Ishikawa (cell line): ENCODE measurements around the gene MAP3K20.

ENCODE experiments used
- CEBPB ChIP-seq: IDR thresholded peaks from 2 replicates; pipeline ENCODE4 v1.6.1; 2012
- CREB1 ChIP-seq: IDR thresholded peaks from 2 replicates; pipeline ENCODE4 v1.6.1; 2012; ENCODE audit warnings: low read depth
- EGR1 ChIP-seq: IDR thresholded peaks from 2 replicates; pipeline ENCODE4 v1.6.1; 2012
- EP300 ChIP-seq: IDR thresholded peaks from 2 replicates; pipeline ENCODE4 v1.6.1; 2012; ENCODE audit warnings: borderline replicate concordance
- FOXM1 ChIP-seq: IDR thresholded peaks from 2 replicates; pipeline ENCODE4 v1.6.1; 2012; ENCODE audit warnings: low read depth, borderline replicate concordance
- NFIC ChIP-seq: IDR thresholded peaks from 2 replicates; pipeline ENCODE4 v1.6.1; 2012
- RAD21 ChIP-seq: IDR thresholded peaks from 2 replicates; pipeline ENCODE4 v1.6.1; 2012; ENCODE audit warnings: low read depth
- TAF1 ChIP-seq: IDR thresholded peaks from 2 replicates; pipeline ENCODE4 v1.6.1; 2012; ENCODE audit warnings: low read depth, mild to moderate bottlenecking
- TCF12 ChIP-seq: IDR thresholded peaks from 2 replicates; pipeline ENCODE4 v1.6.1; 2012; ENCODE audit warnings: low read depth
- TEAD4 ChIP-seq: IDR thresholded peaks from 2 replicates; pipeline ENCODE4 v1.6.1; 2012
- YY1 ChIP-seq: IDR thresholded peaks from 2 replicates; pipeline ENCODE4 v1.6.1; 2012; ENCODE audit warnings: low read depth
- ZBTB7A ChIP-seq: IDR thresholded peaks from 2 replicates; pipeline ENCODE4 v1.6.1; 2012; ENCODE audit warnings: low read depth
- TF ChIP-seq, protein P1 (sequence below): IDR thresholded peaks from 2 replicates; pipeline ENCODE4 v1.6.1; 2012
- TF ChIP-seq, protein P2 (sequence below): IDR thresholded peaks from 2 replicates; pipeline ENCODE4 v1.6.1; 2012; ENCODE audit warnings: low read depth, mild to moderate bottlenecking
- TF ChIP-seq, protein P3 (sequence below): IDR thresholded peaks from 2 replicates; pipeline ENCODE4 v1.6.1; 2012

Gene MAP3K20

DNA sequence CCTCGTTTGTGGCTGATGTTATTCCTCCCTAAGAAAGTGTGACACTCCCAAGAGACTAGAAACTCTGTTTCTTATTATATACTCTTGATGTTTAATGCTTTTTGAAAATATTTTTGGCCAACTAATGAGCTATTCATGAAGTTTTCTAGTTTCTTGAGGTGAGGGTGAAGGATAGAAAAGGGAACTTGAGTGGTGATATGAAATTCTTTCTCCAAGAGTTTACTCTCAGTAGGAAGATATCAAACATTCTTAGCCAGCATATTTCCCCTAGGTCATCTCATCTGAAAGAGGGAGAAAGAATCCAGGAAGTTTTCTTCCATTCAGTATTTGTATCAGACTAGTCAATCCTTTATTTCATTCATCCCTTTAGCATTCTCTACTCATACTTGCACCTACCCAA is 95.7 kb downstream of the MAP3K20 start:
- TF ChIP-seq, protein P1, sequence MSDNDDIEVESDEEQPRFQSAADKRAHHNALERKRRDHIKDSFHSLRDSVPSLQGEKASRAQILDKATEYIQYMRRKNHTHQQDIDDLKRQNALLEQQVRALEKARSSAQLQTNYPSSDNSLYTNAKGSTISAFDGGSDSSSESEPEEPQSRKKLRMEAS: no peak
- TF ChIP-seq, protein P2, sequence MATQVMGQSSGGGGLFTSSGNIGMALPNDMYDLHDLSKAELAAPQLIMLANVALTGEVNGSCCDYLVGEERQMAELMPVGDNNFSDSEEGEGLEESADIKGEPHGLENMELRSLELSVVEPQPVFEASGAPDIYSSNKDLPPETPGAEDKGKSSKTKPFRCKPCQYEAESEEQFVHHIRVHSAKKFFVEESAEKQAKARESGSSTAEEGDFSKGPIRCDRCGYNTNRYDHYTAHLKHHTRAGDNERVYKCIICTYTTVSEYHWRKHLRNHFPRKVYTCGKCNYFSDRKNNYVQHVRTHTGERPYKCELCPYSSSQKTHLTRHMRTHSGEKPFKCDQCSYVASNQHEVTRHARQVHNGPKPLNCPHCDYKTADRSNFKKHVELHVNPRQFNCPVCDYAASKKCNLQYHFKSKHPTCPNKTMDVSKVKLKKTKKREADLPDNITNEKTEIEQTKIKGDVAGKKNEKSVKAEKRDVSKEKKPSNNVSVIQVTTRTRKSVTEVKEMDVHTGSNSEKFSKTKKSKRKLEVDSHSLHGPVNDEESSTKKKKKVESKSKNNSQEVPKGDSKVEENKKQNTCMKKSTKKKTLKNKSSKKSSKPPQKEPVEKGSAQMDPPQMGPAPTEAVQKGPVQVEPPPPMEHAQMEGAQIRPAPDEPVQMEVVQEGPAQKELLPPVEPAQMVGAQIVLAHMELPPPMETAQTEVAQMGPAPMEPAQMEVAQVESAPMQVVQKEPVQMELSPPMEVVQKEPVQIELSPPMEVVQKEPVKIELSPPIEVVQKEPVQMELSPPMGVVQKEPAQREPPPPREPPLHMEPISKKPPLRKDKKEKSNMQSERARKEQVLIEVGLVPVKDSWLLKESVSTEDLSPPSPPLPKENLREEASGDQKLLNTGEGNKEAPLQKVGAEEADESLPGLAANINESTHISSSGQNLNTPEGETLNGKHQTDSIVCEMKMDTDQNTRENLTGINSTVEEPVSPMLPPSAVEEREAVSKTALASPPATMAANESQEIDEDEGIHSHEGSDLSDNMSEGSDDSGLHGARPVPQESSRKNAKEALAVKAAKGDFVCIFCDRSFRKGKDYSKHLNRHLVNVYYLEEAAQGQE: no peak
- TF ChIP-seq FOXM1: no peak
- no peak for TF ChIP-seq RAD21
- TF ChIP-seq NFIC: no peak
- no peak for TF ChIP-seq CEBPB
- TF ChIP-seq, protein P3, sequence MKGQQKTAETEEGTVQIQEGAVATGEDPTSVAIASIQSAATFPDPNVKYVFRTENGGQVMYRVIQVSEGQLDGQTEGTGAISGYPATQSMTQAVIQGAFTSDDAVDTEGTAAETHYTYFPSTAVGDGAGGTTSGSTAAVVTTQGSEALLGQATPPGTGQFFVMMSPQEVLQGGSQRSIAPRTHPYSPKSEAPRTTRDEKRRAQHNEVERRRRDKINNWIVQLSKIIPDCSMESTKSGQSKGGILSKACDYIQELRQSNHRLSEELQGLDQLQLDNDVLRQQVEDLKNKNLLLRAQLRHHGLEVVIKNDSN: no peak

DNA sequence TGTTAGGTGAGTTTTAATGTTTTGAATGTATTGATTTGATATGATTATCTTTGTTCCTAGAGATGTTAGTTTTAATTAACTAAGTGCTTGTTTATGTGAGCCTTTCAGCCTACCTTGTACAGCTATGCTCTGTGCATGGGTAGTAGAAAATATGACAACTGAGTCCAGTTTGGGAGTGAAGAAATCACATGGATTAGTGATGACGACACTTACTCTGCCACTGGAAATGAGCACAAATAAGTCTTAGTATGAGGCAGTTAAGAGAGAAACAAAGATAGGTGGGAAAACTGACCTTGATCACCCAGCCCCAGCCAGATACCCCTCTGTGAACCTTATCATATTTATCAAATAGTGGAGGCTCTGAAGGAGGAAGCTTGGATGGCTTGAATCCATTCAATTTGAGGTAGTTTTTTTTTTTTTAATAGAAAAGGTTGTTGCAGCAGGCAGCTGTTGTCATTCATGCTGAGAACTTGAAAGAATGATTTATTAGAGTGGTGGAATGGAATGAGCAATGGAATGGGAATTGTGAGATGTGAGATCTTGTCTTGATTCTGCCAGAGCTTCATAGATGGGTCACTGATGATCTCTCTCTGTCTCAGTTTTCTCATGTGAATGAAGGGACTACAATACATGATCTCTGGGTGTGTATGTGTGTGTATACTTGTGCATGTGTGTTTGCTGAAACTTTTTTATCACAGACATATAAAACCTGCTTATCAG is 96.4 kb downstream of the MAP3K20 start:
- no peak for TF ChIP-seq TAF1
- TF ChIP-seq, protein P2: no peak
- TF ChIP-seq FOXM1: no peak
- no peak for TF ChIP-seq YY1
- no peak for TF ChIP-seq CEBPB
- TF ChIP-seq, protein P1: no peak
- TF ChIP-seq NFIC: no peak
- TF ChIP-seq ZBTB7A: no peak
- TF ChIP-seq TCF12: no peak

DNA sequence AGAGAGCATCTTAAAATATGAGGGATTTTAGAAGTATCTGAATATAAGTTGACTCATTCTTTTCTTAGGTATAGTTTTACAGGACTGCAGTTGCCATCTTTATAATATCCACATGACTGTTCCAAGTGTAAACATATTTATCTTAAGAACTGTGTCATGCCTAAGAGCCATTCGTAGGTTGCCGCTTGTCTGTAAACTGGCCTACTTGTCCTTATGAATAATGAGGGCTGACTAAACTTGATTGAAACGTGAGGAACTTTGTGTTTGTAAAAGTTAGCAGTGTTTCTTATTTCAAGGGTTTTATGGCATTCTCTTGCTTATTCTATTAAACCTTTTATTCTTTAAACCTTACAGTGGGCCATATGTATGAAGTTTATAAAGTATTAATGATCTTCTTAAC is 99.6 kb downstream of the MAP3K20 start:
- TF ChIP-seq RAD21 (no peak), TEAD4 (no peak), CREB1 (no peak), NFIC (no peak)

DNA sequence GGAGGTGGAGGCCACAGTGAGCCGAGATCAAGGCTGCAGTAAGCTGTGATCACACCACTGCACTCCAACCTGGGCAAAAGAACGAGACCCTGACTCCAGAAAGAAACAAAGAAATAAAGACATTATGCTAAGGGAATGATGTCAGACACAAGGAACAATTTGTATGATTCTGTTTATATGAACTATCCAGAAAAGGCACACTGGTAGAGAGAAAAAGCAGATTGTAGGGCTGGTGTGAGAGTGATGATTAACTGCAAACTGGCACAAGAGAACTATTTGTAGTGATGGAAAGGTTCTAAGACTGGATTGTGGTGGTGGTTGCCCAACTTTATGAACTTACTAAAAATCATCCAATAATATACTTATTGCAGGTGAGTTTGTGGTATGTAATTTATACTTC is 106.3 kb downstream of the MAP3K20 start:
- TF ChIP-seq CEBPB (no peak), TCF12 (no peak)
- TF ChIP-seq, protein P1: no peak

DNA sequence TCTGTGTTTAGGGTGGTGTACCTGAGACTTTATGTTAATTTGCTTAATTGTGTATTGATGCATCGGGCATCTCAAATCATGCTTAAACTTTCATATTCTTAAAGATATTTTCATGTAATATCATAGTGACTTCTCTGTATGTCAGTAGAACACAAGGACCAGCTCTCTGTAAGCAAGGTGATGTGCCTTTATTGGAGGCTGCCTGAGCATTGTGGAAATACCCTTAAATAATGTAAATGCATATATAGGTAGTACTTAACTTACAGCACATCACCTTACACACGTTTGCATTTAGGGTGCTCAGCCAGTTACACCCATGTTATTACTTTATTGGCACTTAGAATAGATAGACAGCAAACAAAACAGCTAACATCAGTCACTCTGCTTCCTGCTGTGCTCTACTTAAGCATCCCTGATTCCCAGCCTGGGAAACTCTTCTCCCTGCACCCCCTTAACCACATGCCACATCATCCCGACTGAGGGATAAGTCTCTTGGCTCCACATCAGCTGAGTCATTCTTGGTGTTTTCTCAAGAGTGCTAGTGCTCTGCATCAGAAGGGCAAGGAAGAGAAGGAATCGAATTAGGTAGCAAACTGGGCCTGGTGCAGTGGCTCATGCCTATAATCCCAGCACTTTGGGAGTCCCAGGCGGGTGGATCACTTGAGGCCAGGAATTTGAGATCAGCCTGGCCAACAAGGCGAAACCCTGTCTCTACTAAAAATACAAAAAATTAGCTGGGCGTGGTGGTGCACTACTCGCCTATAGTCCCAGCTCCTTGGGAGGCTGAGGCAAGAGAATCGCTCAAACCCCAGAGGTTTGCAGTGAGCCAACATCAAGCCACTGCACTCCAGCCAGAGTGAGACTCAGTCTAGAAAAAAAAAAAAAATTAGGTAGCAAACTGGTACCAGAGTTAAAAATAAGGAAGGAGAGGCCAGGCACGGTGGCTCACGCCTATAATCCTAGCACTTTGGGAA is 108.7 kb downstream of the MAP3K20 start:
- TF ChIP-seq TCF12 (no peak), RAD21 (no peak), NFIC (no peak), EP300 (no peak), EGR1 (no peak), ZBTB7A (no peak), FOXM1 (no peak)

DNA sequence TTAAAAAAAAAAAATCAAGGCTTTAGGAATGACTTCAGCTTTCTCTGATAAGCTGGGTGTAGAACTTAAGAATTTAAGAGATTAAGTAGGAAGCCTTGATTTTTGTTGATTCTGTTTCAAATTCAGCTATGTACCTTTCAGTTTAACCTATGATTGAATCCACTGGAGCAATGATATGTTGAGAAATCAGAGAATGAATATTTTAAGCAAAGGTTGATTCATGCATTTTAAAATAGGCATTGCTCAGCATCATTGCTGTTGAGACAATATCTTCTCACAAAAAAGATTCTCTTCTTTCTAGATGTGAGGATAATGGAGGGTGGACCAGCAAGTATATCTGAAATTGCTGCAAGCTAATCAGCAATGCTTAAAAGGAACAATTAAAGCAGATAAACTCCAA is 109.8 kb downstream of the MAP3K20 start:
- TF ChIP-seq EP300: no peak
- TF ChIP-seq CREB1: no peak
- TF ChIP-seq, protein P1: no peak
- TF ChIP-seq TAF1: no peak
- TF ChIP-seq, protein P2: no peak
- no peak for TF ChIP-seq RAD21
- TF ChIP-seq ZBTB7A: no peak
- no peak for TF ChIP-seq CEBPB
- no peak for TF ChIP-seq TCF12
- no peak for TF ChIP-seq NFIC
- no peak for TF ChIP-seq FOXM1
- no peak for TF ChIP-seq YY1
- no peak for TF ChIP-seq EGR1
- TF ChIP-seq TEAD4: no peak
- TF ChIP-seq, protein P3: no peak
